GM21526 (cell line): Measurements from ENCODE around the gene SLC6A8.
"Not testable (repeated sequence)": the region's sequence is repeated elsewhere in the genome, so short reads cannot be mapped to it uniquely, and the experiment has no call there.

Experiments
- ATAC-seq: cut with Tn5 transposase; IDR thresholded peaks from one replicate; pipeline ENCODE4 v1.9.1; 2021; ENCODE audit warnings: moderate library complexity; ENCODE audit not compliant: unreplicated experiment, low FRiP score

SLC6A8 gene

GRCh38 chrX:153704021-153704526 is 16.3 kb downstream of the SLC6A8 start:
- no peak for ATAC-seq

GRCh38 chrX:153704631-153705402 is 17.1 kb downstream of the SLC6A8 start:
- not testable (repeated sequence) for ATAC-seq

GRCh38 chrX:153705403-153706060 is 17.8 kb downstream of the SLC6A8 start:
- ATAC-seq: not testable (repeated sequence)

DNA sequence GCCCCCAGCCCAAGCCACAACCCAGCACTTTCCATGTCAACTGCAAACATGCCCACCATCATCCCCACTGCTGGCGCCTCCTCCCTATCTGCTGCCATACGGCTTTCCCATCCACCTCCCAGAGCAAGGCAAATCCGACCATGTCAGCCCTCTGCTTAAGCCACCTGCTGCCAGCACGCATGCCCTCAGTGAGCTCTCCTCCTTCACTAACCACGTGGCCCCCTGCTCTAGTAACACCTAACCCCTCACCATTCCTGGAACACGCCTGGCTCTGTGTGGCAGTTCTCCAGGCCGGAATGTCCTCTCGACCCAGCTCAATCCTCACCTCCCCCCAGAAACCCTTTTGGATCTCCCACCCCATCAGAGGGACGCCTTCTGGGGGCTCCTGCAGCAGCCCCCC is 19.1 kb downstream of the SLC6A8 start:
- no peak for ATAC-seq

DNA sequence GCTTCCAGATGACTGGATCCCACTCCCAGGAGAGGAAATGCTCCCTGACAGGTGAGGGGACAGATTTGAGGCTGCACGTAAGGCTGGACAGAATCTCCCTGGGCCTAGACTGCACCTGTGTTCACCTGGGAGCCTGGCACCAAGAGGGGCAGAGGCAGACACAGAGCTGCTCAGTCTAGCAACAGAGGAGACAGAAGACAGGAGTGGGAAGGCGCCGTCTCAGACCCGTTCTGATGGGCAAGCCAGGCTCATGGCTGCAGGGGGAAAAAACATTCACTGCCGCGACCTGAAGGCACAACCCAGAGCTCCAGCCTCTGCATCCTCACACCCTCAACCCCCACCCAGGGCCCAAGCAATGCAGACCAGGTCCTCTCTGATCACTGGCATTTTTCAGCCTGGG is 19.7 kb downstream of the SLC6A8 start:
- ATAC-seq: no peak

- ATAC-seq: no peak
Observed at GRCh38 chrX:153708415-153708814, 20.7 kb downstream of the SLC6A8 start.

DNA sequence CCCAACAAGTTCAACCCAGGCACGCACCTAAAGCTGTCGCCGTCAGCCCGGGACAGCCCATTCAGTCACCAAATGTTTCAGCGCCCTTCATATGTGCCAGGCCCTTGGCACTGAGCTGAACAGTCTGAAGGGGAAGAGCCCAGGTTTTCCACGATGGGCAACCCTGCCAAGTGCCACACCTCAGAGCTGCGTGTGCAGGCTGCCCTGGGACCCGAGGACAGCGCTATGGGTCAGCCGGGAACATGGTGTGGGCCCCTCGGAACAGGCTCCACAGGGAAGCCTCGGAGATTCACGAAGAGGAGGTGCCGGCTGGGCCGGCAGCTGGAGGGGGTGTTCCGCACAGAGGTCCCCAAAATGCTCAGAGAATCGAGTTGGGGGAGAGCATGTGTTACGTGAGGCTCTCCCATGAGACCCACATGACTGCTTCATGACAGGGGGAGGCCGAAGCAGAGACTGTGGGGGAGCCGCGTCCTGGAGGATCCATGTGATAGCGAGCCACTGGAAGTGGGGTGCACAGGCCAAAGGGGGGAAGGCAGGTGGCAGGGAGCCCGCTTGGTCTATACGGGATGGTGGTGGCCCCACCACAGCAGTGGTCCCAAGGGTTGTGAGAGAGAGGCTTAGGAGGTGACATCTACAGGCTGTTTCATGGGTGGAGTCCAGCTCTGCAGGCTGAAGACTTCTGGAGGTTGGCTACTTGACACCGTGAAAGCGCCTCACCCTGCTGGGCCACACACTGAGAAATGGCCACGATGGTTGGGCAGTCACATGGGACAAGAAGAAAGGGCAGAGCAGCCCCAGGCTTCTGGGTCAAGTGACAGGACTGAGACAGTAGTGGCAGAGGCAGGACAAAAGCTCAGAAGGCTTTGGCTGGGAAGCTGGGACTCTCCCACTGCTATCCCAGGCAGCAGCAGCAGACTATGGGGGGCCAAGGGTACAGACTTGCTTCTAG is 22.3 kb downstream of the SLC6A8 start:
- no peak for ATAC-seq

DNA sequence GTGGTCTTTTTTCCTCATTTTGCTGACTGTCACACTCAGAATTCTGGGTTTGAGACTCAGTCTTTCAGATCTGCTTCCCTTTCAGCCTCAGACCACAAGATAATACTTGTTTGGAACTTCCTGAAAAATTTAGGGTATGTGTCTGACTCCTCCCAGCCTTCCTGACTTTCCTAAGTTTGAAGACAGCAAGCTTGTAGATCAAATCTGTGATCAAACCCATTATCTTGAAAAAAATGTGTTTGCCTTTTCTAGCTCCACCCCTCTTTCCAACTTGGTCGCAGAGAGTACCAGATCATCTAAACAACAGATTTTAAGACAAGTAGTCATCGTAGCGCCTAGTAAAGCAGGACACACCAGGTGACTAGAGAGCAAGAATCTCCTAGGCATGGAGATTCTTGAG is 26.5 kb downstream of the SLC6A8 start:
- ATAC-seq: no peak

DNA sequence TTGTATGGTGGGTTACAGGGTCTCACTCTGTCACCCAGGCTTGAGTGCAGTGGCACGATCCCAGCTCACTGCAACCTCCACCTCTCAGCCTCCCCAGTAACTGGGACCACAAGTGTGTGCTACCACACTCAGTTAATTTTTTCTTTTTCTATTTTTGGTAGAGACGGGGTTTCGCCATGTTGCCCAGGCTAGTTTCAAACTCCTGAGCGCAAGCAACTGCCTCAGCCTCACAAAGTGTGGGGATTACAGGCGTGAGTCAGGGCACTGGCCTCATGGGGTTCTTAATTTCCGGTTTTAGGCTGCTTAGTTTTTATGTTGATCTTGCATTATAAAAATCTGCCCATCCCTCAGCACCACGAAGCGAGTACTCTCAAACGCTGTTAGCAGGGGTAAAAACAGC is 29.7 kb downstream of the SLC6A8 start:
- ATAC-seq: no peak

- ATAC-seq: no peak
Observed at GRCh38 chrX:153719238-153719637, 31.5 kb downstream of the SLC6A8 start.

- no peak for ATAC-seq
Observed at GRCh38 chrX:153719701-153720100, 32.0 kb downstream of the SLC6A8 start.

- no peak for ATAC-seq
Observed at GRCh38 chrX:153722704-153723350, 35.1 kb downstream of the SLC6A8 start.

- peak; percentile 38 for ATAC-seq
Observed at GRCh38 chrX:153723351-153724251, 35.9 kb downstream of the SLC6A8 start.

GRCh38 chrX:153724252-153725038 is 36.7 kb downstream of the SLC6A8 start, which contains the start of the genes ABCD1 and BCAP31:
Gene ABCD1, plus strand, starts transcription at chrX:153724856. Its CDS starts 411 bp downstream, at chrX:153725267.
Gene BCAP31, minus strand, starts transcription at chrX:153724387. Its CDS starts 1,143 bp downstream, at chrX:153723244.
- peak; percentile 49 for ATAC-seq

DNA sequence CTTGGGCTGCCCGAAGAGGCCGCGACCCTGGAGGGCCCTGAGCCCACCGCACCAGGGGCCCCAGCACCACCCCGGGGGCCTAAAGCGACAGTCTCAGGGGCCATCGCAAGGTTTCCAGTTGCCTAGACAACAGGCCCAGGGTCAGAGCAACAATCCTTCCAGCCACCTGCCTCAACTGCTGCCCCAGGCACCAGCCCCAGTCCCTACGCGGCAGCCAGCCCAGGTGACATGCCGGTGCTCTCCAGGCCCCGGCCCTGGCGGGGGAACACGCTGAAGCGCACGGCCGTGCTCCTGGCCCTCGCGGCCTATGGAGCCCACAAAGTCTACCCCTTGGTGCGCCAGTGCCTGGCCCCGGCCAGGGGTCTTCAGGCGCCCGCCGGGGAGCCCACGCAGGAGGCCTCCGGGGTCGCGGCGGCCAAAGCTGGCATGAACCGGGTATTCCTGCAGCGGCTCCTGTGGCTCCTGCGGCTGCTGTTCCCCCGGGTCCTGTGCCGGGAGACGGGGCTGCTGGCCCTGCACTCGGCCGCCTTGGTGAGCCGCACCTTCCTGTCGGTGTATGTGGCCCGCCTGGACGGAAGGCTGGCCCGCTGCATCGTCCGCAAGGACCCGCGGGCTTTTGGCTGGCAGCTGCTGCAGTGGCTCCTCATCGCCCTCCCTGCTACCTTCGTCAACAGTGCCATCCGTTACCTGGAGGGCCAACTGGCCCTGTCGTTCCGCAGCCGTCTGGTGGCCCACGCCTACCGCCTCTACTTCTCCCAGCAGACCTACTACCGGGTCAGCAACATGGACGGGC is 37.5 kb downstream of the SLC6A8 start:
- no peak for ATAC-seq

DNA sequence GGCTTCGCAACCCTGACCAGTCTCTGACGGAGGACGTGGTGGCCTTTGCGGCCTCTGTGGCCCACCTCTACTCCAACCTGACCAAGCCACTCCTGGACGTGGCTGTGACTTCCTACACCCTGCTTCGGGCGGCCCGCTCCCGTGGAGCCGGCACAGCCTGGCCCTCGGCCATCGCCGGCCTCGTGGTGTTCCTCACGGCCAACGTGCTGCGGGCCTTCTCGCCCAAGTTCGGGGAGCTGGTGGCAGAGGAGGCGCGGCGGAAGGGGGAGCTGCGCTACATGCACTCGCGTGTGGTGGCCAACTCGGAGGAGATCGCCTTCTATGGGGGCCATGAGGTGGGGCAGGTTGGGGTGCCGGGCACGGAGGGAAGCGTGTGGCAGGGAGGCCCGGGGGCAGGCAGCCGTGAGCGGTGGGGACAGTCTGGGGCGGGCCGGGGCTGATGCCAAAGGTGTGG is 38.1 kb downstream of the SLC6A8 start:
- ATAC-seq: no peak
